Cardiac muscle cell (in vitro differentiated cells and primary cell): ENCODE results near the gene CDH15. TPM values are rescaled to one million over a fixed set of nuclear protein-coding genes. Genes with fewer than 3 reads are reported as not detected.

Source experiments
- DNase-seq, 2 donors: peaks; one replicate each; pipeline versions ENCODE4 v3.0.0 to v3.0.0-alpha.2; 2010 to 2017; ENCODE audit warnings: low read depth in 1 of 2, low spot score in 1 of 2
- H3K27ac ChIP-seq: fragments of 200-600 bp; sonication (generic); 2 replicates; pipeline ENCODE4 v1.5.1; 2016
- H3K27me3 ChIP-seq: fragments of 200-600 bp; sonication (generic); 2 replicates; pipeline ENCODE4 v1.6.0; 2016; ENCODE audit warnings: control low read depth
- H3K36me3 ChIP-seq: fragments of 200-600 bp; sonication (generic); 2 replicates; pipeline ENCODE4 v1.5.1; 2016; ENCODE audit warnings: control low read depth
- H3K4me1 ChIP-seq: fragments of 200-600 bp; sonication (generic); 2 replicates; pipeline ENCODE4 v1.8.1; 2017; ENCODE audit warnings: low read depth, mild to moderate bottlenecking, mixed run types
- H3K4me3 ChIP-seq: fragments of 200-600 bp; sonication (generic); 2 replicates; pipeline ENCODE4 v1.5.1; 2016; ENCODE audit warnings: mild to moderate bottlenecking
- H3K9me3 ChIP-seq: fragments of 200-600 bp; sonication (generic); 2 replicates; pipeline ENCODE4 v1.5.1; 2017; ENCODE audit warnings: low read depth, mild to moderate bottlenecking, control low read depth
- CTCF ChIP-seq: IDR thresholded peaks from 2 replicates; pipeline ENCODE4 v1.5.1; 2012; ENCODE audit warnings: low read depth, mild to moderate bottlenecking, low read length
- polyA plus RNA-seq: library from polyadenylated mRNA; unstranded; fragments of >200 nt; fragmentation: Nextera tagmentation; extraction: Ambion mirVana; gene quantifications from 2 replicates; pipeline ENCODE4 v1.2.1, GENCODE V29; 2016
- total RNA-seq: library from RNA; depleted of rRNA; stranded (reverse); fragments of >200 nt; gene quantifications from 2 replicates; pipeline ENCODE4 v1.2.3, GENCODE V29; 2016

Gene CDH15
- total and polyA plus RNA-seq, 2 experiments from 2014 or later: 0.78 to 1.5 TPM

GRCh38 chr16:89146211-89147005, 25.1 kb upstream of the CDH15 start:
- DNase-seq: no peak
- Histone ChIP-seq H3K9me3 (no peaks in the 10 kb centered on the region), H3K27ac (no peak overlapping the region), H3K4me3 (no peak overlapping the region), H3K4me1 (no peaks in the 10 kb centered on the region), H3K36me3 (no peaks in the 10 kb centered on the region), H3K27me3 (no peaks in the 10 kb centered on the region)
- TF ChIP-seq CTCF: no peak

GRCh38 chr16:89147085-89147817, 24.3 kb upstream of the CDH15 start:
- H3K36me3 ChIP-seq: peaks cover 5% of the 10 kb centered on the region
- no peak overlapping the region for H3K27ac ChIP-seq
- no peaks in the 10 kb centered on the region for H3K4me1 ChIP-seq
- TF ChIP-seq CTCF: no peak
- DNase-seq: no peak
- H3K9me3 ChIP-seq: no peaks in the 10 kb centered on the region
- H3K4me3 ChIP-seq: no peak overlapping the region
- no peaks in the 10 kb centered on the region for H3K27me3 ChIP-seq

GRCh38 chr16:89149386-89149785, 22.2 kb upstream of the CDH15 start:
- Histone ChIP-seq H3K27me3 (no peaks in the 10 kb centered on the region), H3K9me3 (no peaks in the 10 kb centered on the region), H3K4me1 (no peaks in the 10 kb centered on the region), H3K27ac (no peak overlapping the region), H3K4me3 (no peak overlapping the region), H3K36me3 (peaks cover 5% of the 10 kb centered on the region)
- DNase-seq: no peak
- TF ChIP-seq CTCF: no peak

- Histone ChIP-seq H3K27me3 (no peaks in the 10 kb centered on the region), H3K36me3 (peaks cover 5% of the 10 kb centered on the region), H3K9me3 (no peaks in the 10 kb centered on the region), H3K27ac (no peak overlapping the region), H3K4me1 (no peaks in the 10 kb centered on the region), H3K4me3 (no peak overlapping the region)
- TF ChIP-seq CTCF: no peak
- DNase-seq: no peak
Measured at GRCh38 chr16:89150090-89150835, 21.3 kb upstream of the CDH15 start.

- TF ChIP-seq CTCF: no peak
- peaks cover 5% of the 10 kb centered on the region for H3K36me3 ChIP-seq
Measured at GRCh38 chr16:89150981-89151380, 20.6 kb upstream of the CDH15 start.

More at GRCh38 chr16:89150981-89151380, 20.6 kb upstream of the CDH15 start:
- Histone ChIP-seq H3K9me3 (no peaks in the 10 kb centered on the region), H3K27me3 (no peaks in the 10 kb centered on the region), H3K4me3 (no peak overlapping the region), H3K4me1 (no peaks in the 10 kb centered on the region), H3K27ac (no peak overlapping the region)
- DNase-seq: no peak
